Measurements from ENCODE around the gene BMI1.

DNA sequence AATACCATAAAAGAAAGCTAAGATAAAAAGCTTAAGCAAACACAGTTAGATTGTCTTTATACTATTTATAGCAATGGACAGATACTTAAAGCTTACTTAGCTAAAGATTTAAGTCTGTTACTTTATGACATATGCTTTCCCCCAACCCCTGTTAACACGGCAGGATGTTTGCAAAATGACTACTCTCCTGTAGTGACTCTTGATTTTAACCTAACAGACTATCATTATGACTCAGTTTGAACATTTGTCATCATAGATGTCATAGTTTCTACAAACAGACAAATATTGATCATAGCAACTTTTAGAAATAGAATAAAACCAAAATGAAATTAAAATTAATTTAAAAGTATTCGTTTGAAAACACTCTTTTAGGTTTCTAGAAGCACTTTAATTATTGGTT, 12.5 kb upstream of the BMI1 start:
- TF ChIP-seq, protein P1, sequence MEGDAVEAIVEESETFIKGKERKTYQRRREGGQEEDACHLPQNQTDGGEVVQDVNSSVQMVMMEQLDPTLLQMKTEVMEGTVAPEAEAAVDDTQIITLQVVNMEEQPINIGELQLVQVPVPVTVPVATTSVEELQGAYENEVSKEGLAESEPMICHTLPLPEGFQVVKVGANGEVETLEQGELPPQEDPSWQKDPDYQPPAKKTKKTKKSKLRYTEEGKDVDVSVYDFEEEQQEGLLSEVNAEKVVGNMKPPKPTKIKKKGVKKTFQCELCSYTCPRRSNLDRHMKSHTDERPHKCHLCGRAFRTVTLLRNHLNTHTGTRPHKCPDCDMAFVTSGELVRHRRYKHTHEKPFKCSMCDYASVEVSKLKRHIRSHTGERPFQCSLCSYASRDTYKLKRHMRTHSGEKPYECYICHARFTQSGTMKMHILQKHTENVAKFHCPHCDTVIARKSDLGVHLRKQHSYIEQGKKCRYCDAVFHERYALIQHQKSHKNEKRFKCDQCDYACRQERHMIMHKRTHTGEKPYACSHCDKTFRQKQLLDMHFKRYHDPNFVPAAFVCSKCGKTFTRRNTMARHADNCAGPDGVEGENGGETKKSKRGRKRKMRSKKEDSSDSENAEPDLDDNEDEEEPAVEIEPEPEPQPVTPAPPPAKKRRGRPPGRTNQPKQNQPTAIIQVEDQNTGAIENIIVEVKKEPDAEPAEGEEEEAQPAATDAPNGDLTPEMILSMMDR (optimal IDR thresholded peaks at IDR 0.05 in 1 of 3, IDR thresholded peaks at IDR 0.05 in 1 of 3, conservative IDR thresholded peaks at IDR 0.05 in 1 of 3; ENCODE audit: extremely low read depth in 1 of 3, insufficient read depth in 2 of 3, low read length in 3 of 3): no peak
- no peak for TF ChIP-seq EZH2 (IDR thresholded peaks at IDR 0.05; ENCODE audit: low read length)
